Rectal smooth muscle tissue (tissue), 1 donor: Measurements from ENCODE around the gene CNTNAP4.

ENCODE experiments used
- H3K27ac ChIP-seq: one replicate; pipeline ENCODE4 v1.7.0; 2013; ENCODE audit warnings: low read depth, low read length, inconsistent platforms
- H3K27me3 ChIP-seq: one replicate; pipeline ENCODE4 v1.7.0; 2013; ENCODE audit warnings: low read length; ENCODE audit not compliant: control insufficient read depth, insufficient read depth
- H3K36me3 ChIP-seq: one replicate; pipeline ENCODE4 v1.7.0; 2013; ENCODE audit warnings: low read length; ENCODE audit not compliant: control insufficient read depth, insufficient read depth
- H3K4me1 ChIP-seq: one replicate; pipeline ENCODE4 v1.7.0; 2013; ENCODE audit warnings: low read length; ENCODE audit not compliant: control insufficient read depth, insufficient read depth
- H3K4me3 ChIP-seq: one replicate; pipeline ENCODE4 v1.7.0; 2013; ENCODE audit warnings: low read length
- H3K9ac ChIP-seq: one replicate; pipeline ENCODE4 v1.7.0; 2013; ENCODE audit warnings: low read length

CNTNAP4 gene

DNA sequence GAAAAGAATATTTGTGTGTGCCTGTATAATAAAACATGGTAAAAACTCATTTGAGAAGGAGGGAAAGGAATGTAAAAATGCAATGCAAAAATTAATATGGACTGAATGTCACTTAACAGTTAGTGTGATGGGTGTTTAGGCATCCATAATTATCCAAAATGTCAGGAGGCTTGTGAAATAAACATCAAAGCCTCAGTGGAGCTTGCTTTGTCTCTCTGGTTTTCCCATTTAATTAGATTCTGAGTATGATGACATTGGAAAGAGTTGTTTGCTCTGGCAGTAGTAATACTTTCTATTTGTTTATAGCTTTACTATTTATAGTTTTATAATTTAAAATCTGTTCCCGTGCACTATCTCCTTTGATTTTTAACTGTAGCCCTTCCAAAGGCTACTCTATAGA lies 51.9 kb downstream of the CNTNAP4 start:
- H3K27ac ChIP-seq, result no peak overlapping the region
- H3K9ac ChIP-seq, result no peak overlapping the region
- no peaks in the 10 kb centered on the region for H3K27me3 ChIP-seq
- H3K4me3 ChIP-seq, result no peak overlapping the region
- H3K36me3 ChIP-seq, result no peaks in the 10 kb centered on the region
- no peaks in the 10 kb centered on the region for H3K4me1 ChIP-seq

DNA sequence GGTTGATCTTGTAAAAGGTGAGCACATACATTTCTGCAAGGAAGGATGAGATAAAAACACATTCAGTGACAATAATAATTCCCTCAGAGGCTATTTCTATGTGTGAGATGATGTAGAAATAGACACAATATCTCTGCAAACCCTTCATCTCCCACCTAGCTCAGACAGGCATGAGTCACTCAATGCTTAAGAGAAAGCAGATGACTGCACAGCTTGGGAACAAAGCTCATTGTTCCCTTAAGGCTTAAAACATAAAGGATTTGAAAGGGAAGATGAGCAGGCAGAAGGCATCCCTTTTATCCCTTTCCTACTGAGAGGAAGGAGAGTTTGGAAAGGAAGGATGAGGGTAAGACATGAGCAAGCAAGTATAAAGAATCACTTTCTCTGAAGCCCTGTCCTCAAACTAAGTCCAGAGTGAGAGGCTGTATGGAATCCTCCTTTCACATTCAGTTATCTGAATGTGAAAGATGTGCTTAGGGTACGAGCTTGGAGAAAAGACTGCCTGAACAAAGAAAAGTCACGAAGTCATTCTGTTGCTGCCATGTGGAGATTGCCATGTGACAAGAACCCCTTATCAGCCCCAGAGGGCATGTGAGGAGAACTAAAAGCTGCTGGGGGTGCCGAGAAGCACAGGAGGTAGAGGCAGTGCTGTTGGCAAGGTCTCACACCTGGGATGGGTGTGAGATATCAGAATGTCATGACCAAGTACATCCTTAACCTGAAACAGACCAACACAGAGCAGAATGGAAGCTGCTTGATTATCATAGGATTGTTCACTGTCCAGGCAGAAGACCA lies 58.2 kb downstream of the CNTNAP4 start:
- H3K4me1 ChIP-seq, result no peaks in the 10 kb centered on the region
- no peak overlapping the region for H3K4me3 ChIP-seq
- no peaks in the 10 kb centered on the region for H3K36me3 ChIP-seq
- H3K27ac ChIP-seq, result no peak overlapping the region
- no peak overlapping the region for H3K9ac ChIP-seq
- no peaks in the 10 kb centered on the region for H3K27me3 ChIP-seq

DNA sequence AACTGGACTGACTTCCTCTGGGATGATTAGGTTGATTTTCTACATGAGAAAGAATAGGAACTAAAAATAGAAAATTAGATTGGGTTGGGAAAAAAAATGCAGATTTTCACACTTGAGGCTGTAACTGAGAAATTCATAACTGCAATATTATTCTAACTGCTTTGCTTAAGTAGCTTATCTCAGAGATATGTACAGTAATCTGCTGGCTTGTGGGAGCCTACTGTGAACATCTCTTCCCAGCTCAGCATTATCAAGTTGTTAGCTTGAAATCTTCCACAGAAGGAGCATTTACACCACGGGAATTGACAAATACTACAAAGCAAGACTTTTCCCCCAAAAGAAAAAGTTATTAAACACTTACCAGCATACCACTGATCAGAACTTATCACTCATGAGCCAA lies 58.9 kb downstream of the CNTNAP4 start:
- H3K36me3 ChIP-seq, result no peaks in the 10 kb centered on the region
- H3K27ac ChIP-seq, result no peak overlapping the region
- no peaks in the 10 kb centered on the region for H3K4me1 ChIP-seq
- no peak overlapping the region for H3K9ac ChIP-seq
- H3K4me3 ChIP-seq, result no peak overlapping the region
- no peaks in the 10 kb centered on the region for H3K27me3 ChIP-seq

DNA sequence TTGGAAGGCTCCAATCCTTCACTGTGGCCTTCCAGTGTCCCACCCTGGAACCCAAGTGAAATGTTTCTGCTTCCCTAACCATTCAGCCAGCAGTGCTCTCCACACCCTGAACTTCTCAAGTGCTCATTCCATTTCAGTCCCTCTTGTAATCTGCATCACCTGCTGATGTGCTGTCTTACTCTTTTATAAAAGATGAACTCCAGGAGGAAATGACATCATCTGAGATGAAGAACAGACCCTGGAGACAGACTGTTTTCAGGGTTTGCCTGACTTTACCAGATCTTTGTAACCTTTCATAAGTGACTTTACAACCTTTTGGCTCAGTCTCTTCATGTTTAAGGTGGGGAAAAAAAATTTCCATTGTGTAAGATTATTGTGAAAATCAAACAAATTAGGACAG lies 61.3 kb downstream of the CNTNAP4 start:
- Histone ChIP-seq H3K27me3 (no peaks in the 10 kb centered on the region), H3K4me1 (no peaks in the 10 kb centered on the region), H3K27ac (no peak overlapping the region), H3K9ac (no peak overlapping the region), H3K4me3 (no peak overlapping the region), H3K36me3 (no peaks in the 10 kb centered on the region)

DNA sequence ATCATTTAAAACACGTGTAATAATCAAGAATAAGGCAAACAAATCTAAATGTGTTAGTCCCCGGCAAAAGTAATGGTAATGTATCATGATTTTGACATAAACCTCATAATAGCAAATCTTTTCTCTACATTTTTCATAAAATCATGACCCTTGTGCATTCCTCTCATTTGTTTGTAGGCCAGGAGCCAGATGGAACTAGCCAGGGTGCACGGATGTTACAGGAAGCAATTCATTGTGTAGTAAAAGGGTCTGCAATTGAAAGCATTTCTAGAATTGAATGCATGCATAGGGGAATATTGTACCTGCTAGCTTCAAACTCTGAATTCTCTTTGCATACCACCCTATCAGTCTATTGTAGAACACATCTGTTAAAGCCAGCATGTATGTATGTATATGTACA lies 66.6 kb downstream of the CNTNAP4 start:
- no peaks in the 10 kb centered on the region for H3K4me1 ChIP-seq

DNA sequence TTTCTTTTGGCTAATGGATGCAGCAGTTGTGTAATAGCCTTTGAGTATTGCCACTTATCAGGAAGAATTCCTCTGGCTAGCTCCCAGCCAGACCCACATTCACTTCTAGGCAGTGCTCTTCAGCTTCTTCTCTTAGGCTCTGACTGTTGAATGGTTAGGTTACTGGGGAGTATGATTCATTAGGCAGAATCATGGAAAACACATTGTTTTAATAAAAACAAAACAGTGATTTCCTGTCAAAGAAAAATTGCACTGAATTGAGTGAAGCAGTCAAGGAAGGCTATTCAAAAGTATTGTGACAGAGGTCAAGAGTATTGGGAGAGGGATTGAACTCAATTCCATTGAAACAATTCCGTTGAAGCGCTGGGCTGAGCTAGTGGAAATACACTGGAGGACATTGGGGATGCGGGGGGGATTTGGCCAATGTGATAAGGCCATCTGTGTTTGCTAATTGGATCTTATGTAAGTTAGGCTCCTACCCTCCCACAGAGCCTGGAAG lies 68.0 kb downstream of the CNTNAP4 start:
- no peak overlapping the region for H3K9ac ChIP-seq
- no peak overlapping the region for H3K4me3 ChIP-seq
- no peaks in the 10 kb centered on the region for H3K4me1 ChIP-seq
- no peaks in the 10 kb centered on the region for H3K36me3 ChIP-seq
- H3K27me3 ChIP-seq, result no peaks in the 10 kb centered on the region
- no peak overlapping the region for H3K27ac ChIP-seq

More for the DNA sequence above, 66.6 kb downstream of the CNTNAP4 start:
- no peaks in the 10 kb centered on the region for H3K36me3 ChIP-seq
- H3K27me3 ChIP-seq, result no peaks in the 10 kb centered on the region
- no peak overlapping the region for H3K4me3 ChIP-seq
- H3K27ac ChIP-seq, result no peak overlapping the region
- H3K9ac ChIP-seq, result no peak overlapping the region

DNA sequence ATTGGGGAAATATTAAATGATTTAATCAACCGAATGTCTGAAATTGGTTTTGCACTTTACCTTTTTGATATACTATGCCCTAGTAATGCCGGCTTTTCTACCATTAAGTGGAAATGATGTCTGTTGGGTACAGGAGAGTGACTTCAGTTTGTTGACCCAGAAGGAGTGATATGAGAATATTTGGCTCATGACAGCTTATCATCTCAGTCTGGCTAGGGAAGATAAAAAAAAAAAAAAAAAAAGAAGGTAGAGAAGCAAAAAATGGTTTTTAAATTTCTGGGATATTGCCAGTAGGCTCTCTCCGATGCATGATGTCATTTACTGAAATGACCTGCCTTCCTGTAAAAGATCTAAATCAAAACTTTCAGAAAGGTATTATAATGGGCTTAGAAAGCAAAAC lies 69.0 kb downstream of the CNTNAP4 start:
- Histone ChIP-seq H3K9ac (no peak overlapping the region), H3K27ac (no peak overlapping the region), H3K4me1 (no peaks in the 10 kb centered on the region), H3K4me3 (no peak overlapping the region), H3K36me3 (no peaks in the 10 kb centered on the region), H3K27me3 (no peaks in the 10 kb centered on the region)

DNA sequence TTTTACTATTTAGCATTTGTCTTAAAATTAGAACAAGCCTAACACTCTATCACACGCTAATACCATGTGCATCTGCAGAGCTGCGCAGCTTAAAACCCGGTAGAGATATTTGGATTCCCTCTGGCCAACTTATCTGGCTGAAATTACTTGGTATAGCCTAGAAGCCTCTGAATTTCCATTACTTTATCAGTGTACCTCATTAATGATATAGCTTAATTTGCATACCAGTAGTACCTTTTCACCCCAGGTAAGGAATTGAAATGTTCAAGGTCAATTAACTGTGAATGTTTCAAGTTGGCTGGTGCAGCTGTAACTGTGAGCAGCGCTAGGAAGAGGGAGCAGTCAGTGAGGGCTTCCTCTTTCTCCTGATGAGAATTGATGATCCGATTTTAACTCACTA lies 74.2 kb downstream of the CNTNAP4 start:
- Histone ChIP-seq H3K27ac (no peak overlapping the region), H3K4me3 (no peak overlapping the region), H3K9ac (no peak overlapping the region), H3K27me3 (no peaks in the 10 kb centered on the region), H3K36me3 (no peaks in the 10 kb centered on the region), H3K4me1 (no peaks in the 10 kb centered on the region)

DNA sequence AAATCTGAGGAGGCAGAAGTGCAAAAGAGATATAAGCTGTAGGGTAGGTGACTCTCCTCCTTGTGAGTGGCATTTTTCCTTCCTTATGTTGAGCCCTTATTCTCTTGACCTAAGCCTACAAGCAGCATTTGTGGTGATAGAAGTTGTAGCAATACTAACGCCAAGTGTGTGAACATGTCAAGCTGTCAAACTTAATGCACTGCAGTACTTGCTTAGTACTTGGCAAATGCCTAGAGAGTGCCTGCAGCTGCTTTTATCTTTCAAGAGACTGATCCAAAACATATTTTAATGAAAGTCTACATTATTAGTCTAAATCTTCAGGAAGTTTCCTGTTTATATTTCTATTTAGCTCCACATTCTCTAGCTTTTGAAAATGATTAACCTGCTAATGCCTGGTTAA lies 83.2 kb downstream of the CNTNAP4 start:
- Histone ChIP-seq H3K27ac (no peak overlapping the region), H3K36me3 (no peaks in the 10 kb centered on the region), H3K9ac (no peak overlapping the region), H3K4me1 (no peaks in the 10 kb centered on the region), H3K4me3 (no peak overlapping the region), H3K27me3 (no peaks in the 10 kb centered on the region)

DNA sequence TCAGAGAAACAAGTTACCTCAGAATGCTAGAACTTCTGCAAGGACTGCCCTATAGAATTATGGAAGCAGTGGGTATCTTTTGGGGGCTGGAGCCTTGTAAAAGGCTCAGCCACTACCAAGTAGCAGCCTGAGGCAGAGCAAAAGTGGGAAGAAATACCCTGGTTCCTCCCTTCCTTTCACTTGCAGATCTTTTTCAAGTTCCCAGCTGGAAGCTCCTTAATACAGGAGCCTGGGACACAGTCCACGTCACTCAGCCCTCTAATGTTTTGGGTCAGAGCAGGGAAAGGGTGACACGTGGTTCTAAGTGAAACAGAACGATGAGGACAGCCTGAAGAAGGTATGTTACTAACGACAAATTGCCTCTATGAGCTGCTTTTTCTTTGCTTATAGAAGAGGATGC lies 93.1 kb downstream of the CNTNAP4 start:
- no peak overlapping the region for H3K27ac ChIP-seq

DNA sequence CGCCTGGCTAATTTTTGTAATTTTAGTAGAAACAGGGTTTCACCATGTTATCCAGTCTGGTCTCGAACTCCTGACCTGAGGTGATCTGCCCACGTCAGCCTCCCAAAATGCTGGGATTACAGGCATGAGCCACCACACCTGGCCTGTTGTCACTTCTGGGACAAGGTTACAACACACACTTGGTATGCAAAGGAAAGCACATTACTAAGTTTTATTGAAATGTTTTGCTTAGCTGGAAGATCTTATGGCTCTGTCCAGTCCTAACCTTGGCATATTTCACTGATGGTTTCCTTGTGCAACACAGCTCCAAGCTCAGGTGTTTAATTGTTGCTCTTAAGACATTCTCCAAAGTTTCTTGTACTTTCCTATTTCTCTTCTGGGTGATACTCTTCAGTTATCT lies 94.2 kb downstream of the CNTNAP4 start:
- no peaks in the 10 kb centered on the region for H3K4me1 ChIP-seq
- no peak overlapping the region for H3K9ac ChIP-seq
- no peaks in the 10 kb centered on the region for H3K36me3 ChIP-seq
- no peak overlapping the region for H3K27ac ChIP-seq
- H3K4me3 ChIP-seq, result no peak overlapping the region
- H3K27me3 ChIP-seq, result no peaks in the 10 kb centered on the region

More for the DNA sequence above, 93.1 kb downstream of the CNTNAP4 start:
- Histone ChIP-seq H3K4me1 (no peaks in the 10 kb centered on the region), H3K4me3 (no peak overlapping the region), H3K9ac (no peak overlapping the region), H3K27me3 (no peaks in the 10 kb centered on the region), H3K36me3 (no peaks in the 10 kb centered on the region)

DNA sequence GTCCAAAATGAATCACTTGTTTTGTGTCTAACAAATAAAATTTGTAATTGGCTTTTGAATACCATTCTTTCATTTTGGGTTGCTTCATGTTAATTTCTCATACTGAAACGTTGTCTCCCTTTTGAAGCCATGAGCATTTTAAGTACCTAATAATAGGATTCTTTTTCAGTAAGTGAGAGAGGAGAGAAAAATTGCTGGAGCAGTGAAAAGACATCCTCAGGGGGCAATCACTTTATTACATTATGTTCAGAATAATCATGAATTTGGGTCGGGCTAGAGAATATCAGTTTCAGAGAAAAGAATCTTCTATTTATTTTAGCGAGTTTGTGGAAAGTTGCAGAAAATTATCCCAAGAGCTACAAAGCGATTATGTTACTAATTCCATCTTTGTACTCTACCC lies 96.8 kb downstream of the CNTNAP4 start:
- no peak overlapping the region for H3K27ac ChIP-seq
- no peak overlapping the region for H3K4me3 ChIP-seq
- H3K9ac ChIP-seq, result no peak overlapping the region

DNA sequence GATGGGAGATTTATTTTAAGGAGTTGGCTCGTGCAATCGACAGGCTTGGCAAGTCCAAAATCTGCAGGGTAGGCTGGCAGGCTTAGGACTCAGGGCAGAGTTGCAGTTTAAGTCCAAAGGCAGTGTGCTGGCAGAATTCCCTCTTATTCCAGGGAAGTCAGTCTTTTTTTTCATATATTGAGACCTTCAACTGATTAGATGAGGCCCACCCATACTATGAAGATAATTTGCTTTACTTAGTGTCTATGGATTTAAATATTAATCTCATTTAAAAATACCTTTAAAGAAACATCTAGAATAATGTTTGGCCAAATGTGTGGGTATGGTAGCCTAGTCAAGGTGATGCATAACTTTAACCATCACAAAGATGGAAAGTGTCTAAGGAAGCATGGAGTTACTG lies 99.8 kb downstream of the CNTNAP4 start:
- Histone ChIP-seq H3K4me3 (no peak overlapping the region), H3K36me3 (no peaks in the 10 kb centered on the region), H3K27me3 (no peaks in the 10 kb centered on the region), H3K9ac (no peak overlapping the region), H3K27ac (no peak overlapping the region), H3K4me1 (no peaks in the 10 kb centered on the region)

More for the DNA sequence above, 96.8 kb downstream of the CNTNAP4 start:
- no peaks in the 10 kb centered on the region for H3K36me3 ChIP-seq
- H3K4me1 ChIP-seq, result no peaks in the 10 kb centered on the region
- H3K27me3 ChIP-seq, result no peaks in the 10 kb centered on the region
